PC-3 (cell line): ENCODE results near the gene NAV1. TPM values are rescaled to one million over a fixed set of nuclear protein-coding genes. Genes with fewer than 3 reads are reported as not detected.

ENCODE experiments used
- ATAC-seq: fragments of 200-7000 bp; cut with Tn5 transposase; 2 replicates; pipeline ENCODE4 v1.9.1; 2020; ENCODE audit warnings: mild to moderate bottlenecking, moderate library complexity
- BruUV-seq: library from RNA; stranded (reverse); fragments of 400-500 nt; replicated peaks from 2 replicates; lab custom pipeline; 2021; lab: Mats Ljungman, UMichigan
- CTCF ChIA-PET: fragments of 300-600 bp; sonication (Branson Sonifier 250); formaldehyde crosslinking; loops from one replicate; lab custom pipeline; 2022; ENCODE audit warnings: antibody characterized with exemption; lab: Charles Lee
- POLR2A ChIA-PET: fragments of 300-600 bp; sonication (Branson Sonifier 250); formaldehyde crosslinking; loops from one replicate; lab custom pipeline; 2022; ENCODE audit warnings: antibody characterized with exemption; ENCODE audit not compliant: unreplicated experiment; lab: Charles Lee
- DNase-seq: peaks from one replicate; pipeline ENCODE4 v3.0.0-alpha.2; 2015
- H2AFZ ChIP-seq: fragments of 300-600 bp; sonication (generic); 2 replicates; pipeline ENCODE4 v1.6.0; 2016; ENCODE audit warnings: antibody characterized with exemption, low read length
- H3F3A ChIP-seq: fragments of 300-600 bp; sonication (generic); one replicate; pipeline ENCODE4 v1.6.0; 2017; ENCODE audit warnings: antibody characterized with exemption, low read length, control low read depth, mild to moderate bottlenecking; ENCODE audit not compliant: unreplicated experiment
- H3K27ac ChIP-seq: fragments of 300-600 bp; sonication (generic); 2 replicates; pipeline ENCODE4 v1.5.1; 2016; ENCODE audit warnings: mild to moderate bottlenecking, low read length
- H3K27me3 ChIP-seq: fragments of 300-600 bp; sonication (generic); 2 replicates; pipeline ENCODE4 v1.6.1; 2016; ENCODE audit warnings: low read length, mixed read lengths
- H3K36me3 ChIP-seq: fragments of 300-600 bp; sonication (generic); 2 replicates; pipeline ENCODE4 v1.6.1; 2016; ENCODE audit warnings: low read depth, mixed run types, low read length, mixed read lengths
- H3K4me1 ChIP-seq: fragments of 300-600 bp; sonication (generic); 2 replicates; pipeline ENCODE4 v1.5.1; 2016; ENCODE audit warnings: low read length; ENCODE audit not compliant: insufficient read depth
- H3K4me2 ChIP-seq: fragments of 300-600 bp; sonication (generic); 2 replicates; pipeline ENCODE4 v1.6.0; 2016; ENCODE audit warnings: low read length
- H3K4me3 ChIP-seq: fragments of 300-600 bp; sonication (generic); 2 replicates; pipeline ENCODE4 v1.5.1; 2016; ENCODE audit warnings: mild to moderate bottlenecking, low read length, mixed read lengths
- H3K79me2 ChIP-seq: fragments of 300-600 bp; sonication (generic); 2 replicates; pipeline ENCODE4 v1.6.1; 2017; ENCODE audit warnings: low read length, mixed read lengths
- H3K9ac ChIP-seq: fragments of 300-600 bp; sonication (generic); 2 replicates; pipeline ENCODE4 v1.6.0; 2016; ENCODE audit warnings: mild to moderate bottlenecking, low read length
- H3K9me2 ChIP-seq: fragments of 300-600 bp; sonication (generic); replicated peaks from 2 replicates; pipeline ENCODE4 v1.6.1; 2016; ENCODE audit warnings: mixed run types, low read length, mixed read lengths
- H3K9me3 ChIP-seq: fragments of 300-600 bp; sonication (generic); 2 replicates; pipeline ENCODE4 v1.6.1; 2016; ENCODE audit warnings: low read length, mixed read lengths
- H4K20me1 ChIP-seq: fragments of 300-600 bp; sonication (generic); 2 replicates; pipeline ENCODE4 v1.6.1; 2016; ENCODE audit warnings: low read length, mixed read lengths
- EZH2 ChIP-seq: fragments of 300-600 bp; sonication (generic); IDR thresholded peaks from one replicate; pipeline ENCODE4 v1.6.1; 2017; ENCODE audit warnings: antibody characterized with exemption, mild to moderate bottlenecking, low read length; ENCODE audit not compliant: unreplicated experiment
- EZH2phosphoT487 ChIP-seq: fragments of 300-600 bp; sonication (generic); IDR thresholded peaks from 2 replicates; pipeline ENCODE4 v1.6.1; 2018; ENCODE audit warnings: mild to moderate bottlenecking, antibody characterized with exemption, low read length, borderline replicate concordance
- intact Hi-C: fragments of 100-400 bp; cut with micrococcal nuclease; formaldehyde crosslinking; loops from 2 replicates; pipeline ENCODE4 v1.9.0; 2023
- total RNA-seq: library from RNA; depleted of rRNA; stranded (reverse); fragments of >200 nt; gene quantifications from 2 replicates; pipeline ENCODE4 v1.2.3, GENCODE V29; 2014
- TF ChIP-seq, protein P1 (sequence below): fragments of 300-600 bp; sonication (generic); conservative IDR thresholded peaks from 2 replicates; pipeline ENCODE4 v1.5.1; 2017; ENCODE audit warnings: antibody characterized with exemption, low read depth, mild to moderate bottlenecking, low read length

NAV1 gene
- total RNA-seq, 1 experiment from 2014 or later: 2.6 TPM

DNA sequence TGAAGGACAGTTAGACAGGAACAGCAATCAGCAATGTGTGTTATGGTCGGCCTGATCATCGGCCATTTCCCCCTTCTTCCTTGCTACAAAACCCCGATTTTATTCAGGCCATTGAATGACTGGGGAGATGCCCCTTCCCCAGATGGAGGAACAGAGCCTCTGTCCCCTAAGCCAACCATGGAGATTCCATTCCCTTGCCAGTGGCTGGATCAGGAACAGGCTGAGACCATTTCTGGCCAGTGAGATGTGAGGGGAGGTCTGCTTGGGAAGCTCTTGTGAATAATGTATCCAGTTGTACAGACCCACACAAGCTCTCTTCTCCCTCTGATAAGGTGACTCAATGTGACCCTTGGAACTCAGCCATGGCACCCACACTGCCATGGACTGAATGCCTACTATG lies 39.7 kb upstream of the NAV1 start:
- ChIA-PET CTCF (no interaction called here), POLR2A (no interaction called here)
- no peak overlapping the region for H3K9ac ChIP-seq
- no peak overlapping the region for H2AFZ ChIP-seq
- DNase-seq: no peak
- H4K20me1 ChIP-seq: peaks cover 9% of the 10 kb centered on the region; the same call in 1 of the 2 replicates
- H3K9me3 ChIP-seq: no peaks in the 10 kb centered on the region
- H3K9me2 ChIP-seq: no peaks in the 10 kb centered on the region
- H3K79me2 ChIP-seq: peaks cover 58% of the 10 kb centered on the region
- H3K27ac ChIP-seq: no peak overlapping the region
- H3K4me1 ChIP-seq: peaks cover 21% of the 10 kb centered on the region
- no peaks in the 10 kb centered on the region for H3F3A ChIP-seq
- H3K4me2 ChIP-seq: no peak overlapping the region
- H3K36me3 ChIP-seq: peaks cover 16% of the 10 kb centered on the region
- ATAC-seq: no peak
- H3K27me3 ChIP-seq: no peaks in the 10 kb centered on the region
- intact Hi-C loops: no loop called here
- TF ChIP-seq, protein P1, sequence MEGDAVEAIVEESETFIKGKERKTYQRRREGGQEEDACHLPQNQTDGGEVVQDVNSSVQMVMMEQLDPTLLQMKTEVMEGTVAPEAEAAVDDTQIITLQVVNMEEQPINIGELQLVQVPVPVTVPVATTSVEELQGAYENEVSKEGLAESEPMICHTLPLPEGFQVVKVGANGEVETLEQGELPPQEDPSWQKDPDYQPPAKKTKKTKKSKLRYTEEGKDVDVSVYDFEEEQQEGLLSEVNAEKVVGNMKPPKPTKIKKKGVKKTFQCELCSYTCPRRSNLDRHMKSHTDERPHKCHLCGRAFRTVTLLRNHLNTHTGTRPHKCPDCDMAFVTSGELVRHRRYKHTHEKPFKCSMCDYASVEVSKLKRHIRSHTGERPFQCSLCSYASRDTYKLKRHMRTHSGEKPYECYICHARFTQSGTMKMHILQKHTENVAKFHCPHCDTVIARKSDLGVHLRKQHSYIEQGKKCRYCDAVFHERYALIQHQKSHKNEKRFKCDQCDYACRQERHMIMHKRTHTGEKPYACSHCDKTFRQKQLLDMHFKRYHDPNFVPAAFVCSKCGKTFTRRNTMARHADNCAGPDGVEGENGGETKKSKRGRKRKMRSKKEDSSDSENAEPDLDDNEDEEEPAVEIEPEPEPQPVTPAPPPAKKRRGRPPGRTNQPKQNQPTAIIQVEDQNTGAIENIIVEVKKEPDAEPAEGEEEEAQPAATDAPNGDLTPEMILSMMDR: no peak
- no peak for TF ChIP-seq EZH2
- TF ChIP-seq EZH2phosphoT487: no peak
- H3K4me3 ChIP-seq: no peak overlapping the region
- BruUV-seq: no TSS peak

DNA sequence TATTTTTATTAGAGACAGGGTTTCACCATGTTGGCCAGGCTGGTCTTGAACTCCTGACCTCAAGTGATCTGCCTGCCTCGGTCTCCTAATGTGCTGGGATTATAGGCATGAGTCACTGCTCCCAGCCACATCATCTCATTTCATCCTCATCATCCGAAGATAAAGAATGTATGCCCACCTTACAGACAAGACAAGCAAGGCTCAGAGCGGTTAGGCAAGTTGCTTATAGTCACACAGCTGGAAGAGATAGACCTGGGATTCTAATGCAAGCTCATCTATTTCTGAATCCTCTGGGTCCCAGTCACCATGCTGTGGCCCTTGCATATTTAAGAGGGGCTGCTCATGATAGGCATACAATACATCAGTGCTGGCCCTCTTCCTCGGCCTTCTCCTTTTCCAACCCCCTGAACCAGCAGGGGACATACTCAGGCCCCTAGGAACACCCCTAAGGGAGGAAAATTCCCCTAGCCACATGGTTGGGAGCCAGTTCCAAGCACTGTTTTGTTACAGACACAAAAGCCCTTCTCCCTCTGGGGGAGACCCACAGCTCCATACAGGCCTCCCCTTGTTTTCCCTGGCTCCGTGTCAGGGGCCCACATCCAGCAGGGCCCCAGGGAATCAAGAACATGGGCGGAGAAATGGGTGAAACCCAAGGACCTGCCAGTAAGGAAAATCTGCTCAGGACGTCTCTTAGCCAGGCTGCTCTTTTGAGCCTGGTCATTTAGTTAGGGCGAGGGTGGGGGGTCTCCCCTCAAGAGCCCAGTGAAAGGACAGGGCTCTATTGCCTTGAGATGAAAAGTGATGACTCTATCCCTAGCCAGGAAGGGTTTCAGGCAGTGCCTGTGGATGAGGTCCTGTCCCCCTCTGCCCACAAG lies 38.9 kb upstream of the NAV1 start:
- intact Hi-C loops: no loop called here
- ATAC-seq (no peak), DNase-seq (no peak)
- no peaks in the 10 kb centered on the region for H3K9me2 ChIP-seq
- TF ChIP-seq, protein P1: no peak
- TF ChIP-seq EZH2phosphoT487: no peak
- TF ChIP-seq EZH2: no peak
- H3F3A ChIP-seq: no peaks in the 10 kb centered on the region
- H3K27me3 ChIP-seq: no peaks in the 10 kb centered on the region
- H4K20me1 ChIP-seq: peaks cover 9% of the 10 kb centered on the region; the same call in 1 of the 2 replicates
- H3K79me2 ChIP-seq: peaks cover 66% of the 10 kb centered on the region
- ChIA-PET POLR2A (no interaction called here), CTCF (no interaction called here)
- H2AFZ ChIP-seq: no peak overlapping the region
- no TSS peak for BruUV-seq
- H3K27ac ChIP-seq: no peak overlapping the region
- peaks cover 29% of the 10 kb centered on the region for H3K4me1 ChIP-seq
- H3K4me3 ChIP-seq: no peak overlapping the region
- H3K9ac ChIP-seq: no peak overlapping the region
- H3K9me3 ChIP-seq: no peaks in the 10 kb centered on the region
- peaks cover 8% of the 10 kb centered on the region for H3K36me3 ChIP-seq
- no peak overlapping the region for H3K4me2 ChIP-seq

DNA sequence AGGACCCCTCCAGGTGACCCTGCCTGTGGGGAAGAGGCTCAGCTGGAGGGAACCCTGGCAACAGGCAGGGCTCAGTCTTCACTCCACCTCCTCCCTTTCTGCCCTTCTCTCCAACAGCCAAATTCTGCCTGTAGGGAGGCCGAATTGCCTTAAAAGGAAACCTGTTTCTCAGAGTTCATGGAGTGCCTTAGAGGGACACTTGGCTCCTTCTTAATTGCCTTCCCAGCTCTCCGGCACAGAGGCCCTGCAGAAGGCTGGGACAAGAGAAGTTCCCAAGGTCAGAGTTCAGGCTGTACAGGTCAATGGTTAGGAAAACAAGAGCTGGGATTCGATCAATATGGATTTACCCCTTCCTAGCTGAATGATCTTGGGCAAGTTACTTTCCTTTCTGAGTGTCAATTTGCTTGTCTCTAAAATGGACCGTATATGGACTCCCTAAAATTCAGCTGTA lies 38.2 kb upstream of the NAV1 start:
- ATAC-seq: no peak

More for the DNA sequence above, 38.2 kb upstream of the NAV1 start:
- CTCF ChIA-PET: no interaction called here
- no peak overlapping the region for H3K27ac ChIP-seq
- peaks cover 36% of the 10 kb centered on the region for H3K4me1 ChIP-seq
- no peak overlapping the region for H3K4me2 ChIP-seq
- H3K27me3 ChIP-seq: no peaks in the 10 kb centered on the region
- H3K9me3 ChIP-seq: no peaks in the 10 kb centered on the region
- intact Hi-C loops: no loop called here
- H3F3A ChIP-seq: no peaks in the 10 kb centered on the region
- BruUV-seq: no TSS peak
- H3K9me2 ChIP-seq: no peaks in the 10 kb centered on the region
- DNase-seq: no peak
- no peak overlapping the region for H2AFZ ChIP-seq
- H4K20me1 ChIP-seq: peaks cover 9% of the 10 kb centered on the region; the same call in 1 of the 2 replicates
- H3K4me3 ChIP-seq: no peak overlapping the region
- POLR2A ChIA-PET: no interaction called here
- peaks cover 73% of the 10 kb centered on the region for H3K79me2 ChIP-seq
- peaks cover 1% of the 10 kb centered on the region; the same call in 1 of the 2 replicates for H3K36me3 ChIP-seq
- TF ChIP-seq EZH2 (no peak), EZH2phosphoT487 (no peak)
- TF ChIP-seq, protein P1: no peak
- H3K9ac ChIP-seq: no peak overlapping the region
